Measurements from ENCODE around the gene CPSF4. TPM values are rescaled to one million over a fixed set of nuclear protein-coding genes. Genes with fewer than 3 reads are reported as not detected.
"Not testable (repeated sequence)": the region's sequence is repeated elsewhere in the genome, so short reads cannot be mapped to it uniquely, and the experiment has no call there.

CPSF4 gene
- total RNA-seq, 1 experiment from 2014 or later = 98.2 TPM

DNA sequence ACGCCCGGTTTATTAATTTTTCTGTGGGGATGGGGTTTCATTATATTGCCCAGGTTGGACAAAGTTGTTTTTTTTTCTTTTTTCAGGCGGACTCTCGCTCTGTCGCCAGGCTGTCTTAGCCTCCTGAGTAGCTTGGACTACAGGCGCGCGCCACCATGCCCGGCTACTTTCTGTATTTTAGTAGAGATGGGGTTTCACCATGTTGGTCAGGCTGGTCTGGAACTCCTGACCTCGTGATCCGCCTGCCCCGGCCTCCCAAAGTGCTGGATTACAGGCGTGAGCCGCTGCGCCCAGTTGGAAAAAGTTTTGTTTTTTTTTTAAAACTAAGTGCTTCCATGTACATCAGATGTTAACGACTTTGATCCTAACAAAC is 61.9 kb downstream of the CPSF4 start:
- no peak overlapping the region for H2AFZ ChIP-seq (ENCODE audit: low read length)
- H2BK15ac ChIP-seq (ENCODE audit: low read depth, low read length) = no peak overlapping the region
- H3K18ac ChIP-seq (ENCODE audit: insufficient read length, low read depth, low read length) = no peak overlapping the region
- H2BK12ac ChIP-seq (ENCODE audit: insufficient read length, low read depth, low read length) = no peak overlapping the region
- H3K9me3 ChIP-seq (ENCODE audit: control insufficient read depth, low read depth, low read length) = no peaks in the 10 kb centered on the region
- no CpG with 5 or more reads among the region's 16 CpGs for WGBS (ENCODE audit: extremely low coverage, insufficient read length, low lambda C conversion rate)
- no peak overlapping the region for H3K23ac ChIP-seq (ENCODE audit: insufficient read length, low read depth, low read length)
- no peak overlapping the region for H4K91ac ChIP-seq (ENCODE audit: insufficient read length, low read depth, low read length)
- H3T11ph ChIP-seq (ENCODE audit: low read length) = no peak overlapping the region
- no peak for DNase-seq
- H3K27ac ChIP-seq (ENCODE audit: insufficient read length, low read depth, low read length) = no peak overlapping the region
- H3K4me1 ChIP-seq (ENCODE audit: insufficient read depth, low read length) = peaks cover 4% of the 10 kb centered on the region; the same call in 1 of the 2 replicates
- no peaks in the 10 kb centered on the region for H4K20me1 ChIP-seq (ENCODE audit: control insufficient read depth, insufficient read depth, insufficient read length)
- no peak overlapping the region for H3K56ac ChIP-seq (ENCODE audit: insufficient read length, low read depth, low read length)
- H4K5ac ChIP-seq (ENCODE audit: insufficient read length, low read depth, low read length) = no peak overlapping the region
- no peak overlapping the region for H4K8ac ChIP-seq (replicated peaks; ENCODE audit: insufficient read length, low read depth, low read length)
- peak overlapping the region; percentile 23 for H3K9ac ChIP-seq (ENCODE audit: extremely low read depth, insufficient read length, low read length)
- peak overlapping the region; percentile 98 for H3K4me2 ChIP-seq (ENCODE audit: insufficient read depth, insufficient read length, low read length)
- Mint-ChIP-seq H3K27me3 (ENCODE audit: low read depth) (no peaks in the 10 kb centered on the region), H3K27ac (peak overlapping the region; percentile 47 to 100 (median 93); a peak in 4 of 7 replicates), H3K36me3 (ENCODE audit: insufficient read depth in 1 of 3, low read depth in 3 of 3) (peaks cover 21 to 28% (median 24%) of the 10 kb centered on the region in 3 experiments), H3K4me3 (peak overlapping the region; percentile 98), H3K4me1 (peaks cover 16 to 25% of the 10 kb centered on the region in 2 experiments), H3K9me3 (peaks cover 0 to 3% of the 10 kb centered on the region in 2 experiments; a peak in 3 of 5 replicates)
- H2BK5ac ChIP-seq (ENCODE audit: insufficient read length, low read length) = no peak overlapping the region
- H3K23me2 ChIP-seq (ENCODE audit: insufficient read length, low read depth, low read length, poor library complexity, severe bottlenecking) = peaks cover 16% of the 10 kb centered on the region
- no peak overlapping the region for H3K4ac ChIP-seq (ENCODE audit: low read depth, low read length)
- H3K79me1 ChIP-seq (ENCODE audit: insufficient read depth, low read depth, low read length, poor library complexity, severe bottlenecking) = no peaks in the 10 kb centered on the region
- H2AK5ac ChIP-seq (ENCODE audit: insufficient read length, low read length) = no peak overlapping the region
- no peak overlapping the region for H2BK20ac ChIP-seq (ENCODE audit: low read depth, low read length, poor library complexity, severe bottlenecking)
- no peak overlapping the region for H3K14ac ChIP-seq (ENCODE audit: insufficient read depth, low read length)
- no peaks in the 10 kb centered on the region for H3K27me3 ChIP-seq (ENCODE audit: insufficient read depth, low read length)
- TF ChIP-seq, protein P1, sequence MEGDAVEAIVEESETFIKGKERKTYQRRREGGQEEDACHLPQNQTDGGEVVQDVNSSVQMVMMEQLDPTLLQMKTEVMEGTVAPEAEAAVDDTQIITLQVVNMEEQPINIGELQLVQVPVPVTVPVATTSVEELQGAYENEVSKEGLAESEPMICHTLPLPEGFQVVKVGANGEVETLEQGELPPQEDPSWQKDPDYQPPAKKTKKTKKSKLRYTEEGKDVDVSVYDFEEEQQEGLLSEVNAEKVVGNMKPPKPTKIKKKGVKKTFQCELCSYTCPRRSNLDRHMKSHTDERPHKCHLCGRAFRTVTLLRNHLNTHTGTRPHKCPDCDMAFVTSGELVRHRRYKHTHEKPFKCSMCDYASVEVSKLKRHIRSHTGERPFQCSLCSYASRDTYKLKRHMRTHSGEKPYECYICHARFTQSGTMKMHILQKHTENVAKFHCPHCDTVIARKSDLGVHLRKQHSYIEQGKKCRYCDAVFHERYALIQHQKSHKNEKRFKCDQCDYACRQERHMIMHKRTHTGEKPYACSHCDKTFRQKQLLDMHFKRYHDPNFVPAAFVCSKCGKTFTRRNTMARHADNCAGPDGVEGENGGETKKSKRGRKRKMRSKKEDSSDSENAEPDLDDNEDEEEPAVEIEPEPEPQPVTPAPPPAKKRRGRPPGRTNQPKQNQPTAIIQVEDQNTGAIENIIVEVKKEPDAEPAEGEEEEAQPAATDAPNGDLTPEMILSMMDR (conservative IDR thresholded peaks at IDR 0.05) = no peak
- no peak overlapping the region for H2BK120ac ChIP-seq (ENCODE audit: low read depth, low read length, poor library complexity, severe bottlenecking)
- H3K79me2 ChIP-seq (ENCODE audit: insufficient read depth, low read length) = peaks cover 17% of the 10 kb centered on the region

DNA sequence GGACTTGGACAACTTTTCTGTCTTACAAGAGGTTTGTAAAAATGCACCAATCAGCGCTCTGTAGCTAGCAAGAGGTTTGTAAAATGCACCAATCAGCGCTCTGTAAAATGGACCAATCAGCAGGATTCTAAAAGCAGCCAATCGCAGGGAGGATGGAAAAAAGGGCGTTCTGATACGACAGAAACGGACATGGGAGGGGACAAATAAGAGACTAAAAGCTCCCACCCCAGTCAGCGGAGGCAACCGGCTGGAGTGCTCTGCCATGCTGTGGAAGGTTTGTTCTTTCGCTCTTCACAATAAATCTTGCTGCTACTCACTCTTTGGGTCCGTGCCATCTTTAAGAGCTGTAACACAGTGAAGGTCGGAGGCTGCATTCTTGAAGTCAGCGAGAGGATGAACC is 62.5 kb downstream of the CPSF4 start:
- H3K18ac ChIP-seq (ENCODE audit: insufficient read length, low read depth, low read length); H4K8ac ChIP-seq (replicated peaks; ENCODE audit: insufficient read length, low read depth, low read length); H3K4me1 ChIP-seq (ENCODE audit: insufficient read depth, low read length); H4K91ac ChIP-seq (ENCODE audit: insufficient read length, low read depth, low read length); H3T11ph ChIP-seq (ENCODE audit: low read length); H3K56ac ChIP-seq (ENCODE audit: insufficient read length, low read depth, low read length); H2BK12ac ChIP-seq (ENCODE audit: insufficient read length, low read depth, low read length); H3K9me3 Mint-ChIP-seq; H3K27me3 Mint-ChIP-seq (ENCODE audit: low read depth); H2BK5ac ChIP-seq (ENCODE audit: insufficient read length, low read length); H3K9me3 ChIP-seq (ENCODE audit: control insufficient read depth, low read depth, low read length); H3K4ac ChIP-seq (ENCODE audit: low read depth, low read length); H2AFZ ChIP-seq (ENCODE audit: low read length); H2BK15ac ChIP-seq (ENCODE audit: low read depth, low read length); H3K27me3 ChIP-seq (ENCODE audit: insufficient read depth, low read length); H4K20me1 ChIP-seq (ENCODE audit: control insufficient read depth, insufficient read depth, insufficient read length); H3K79me1 ChIP-seq (ENCODE audit: insufficient read depth, low read depth, low read length, poor library complexity, severe bottlenecking); H2AK5ac ChIP-seq (ENCODE audit: insufficient read length, low read length); H3K23ac ChIP-seq (ENCODE audit: insufficient read length, low read depth, low read length); H3K27ac ChIP-seq (ENCODE audit: insufficient read length, low read depth, low read length); H3K9ac ChIP-seq (ENCODE audit: extremely low read depth, insufficient read length, low read length); H4K5ac ChIP-seq (ENCODE audit: insufficient read length, low read depth, low read length); H3K14ac ChIP-seq (ENCODE audit: insufficient read depth, low read length); H2BK20ac ChIP-seq (ENCODE audit: low read depth, low read length, poor library complexity, severe bottlenecking); H2BK120ac ChIP-seq (ENCODE audit: low read depth, low read length, poor library complexity, severe bottlenecking); H3K27ac Mint-ChIP-seq: not testable (repeated sequence)
- peak; percentile 46 for DNase-seq
- WGBS (ENCODE audit: extremely low coverage, insufficient read length, low lambda C conversion rate) = no CpG with 5 or more reads among the region's 12 CpGs
- Mint-ChIP-seq H3K4me1 (peaks cover 22 to 31% of the 10 kb centered on the region in 2 experiments), H3K4me3 (peak overlapping the region; percentile 98), H3K36me3 (ENCODE audit: insufficient read depth in 1 of 3, low read depth in 3 of 3) (peaks cover 16 to 28% (median 20%) of the 10 kb centered on the region in 3 experiments)
- H3K4me2 ChIP-seq (ENCODE audit: insufficient read depth, insufficient read length, low read length) = peak overlapping the region; percentile 98
- peaks cover 21% of the 10 kb centered on the region for H3K79me2 ChIP-seq (ENCODE audit: insufficient read depth, low read length)
- H3K23me2 ChIP-seq (ENCODE audit: insufficient read length, low read depth, low read length, poor library complexity, severe bottlenecking) = peaks cover 21% of the 10 kb centered on the region

Measured in H9 (cell line).